Stimulated activated effector memory CD8-positive, alpha-beta T cell treated with anti-CD3 and anti-CD28 coated beads, Interleukin-12 subunit alpha, Interleukin-12 subunit beta, amount 100 ng/mL, for 72 hours (primary cell): Measurements from ENCODE around the gene DNASE1.

Source experiments
- ATAC-seq: fragments of 150-1000 bp; cut with Tn5 transposase; 2 replicates; pipeline ENCODE4 v1.10.0; 2021
- DNase-seq, 2 donors: peaks; one replicate each; pipeline ENCODE4 v3.0.0; 2021 to 2022; ENCODE audit warnings: low spot score in 2 of 2
- H3K27ac Mint-ChIP-seq: one replicate; pipeline ENCODE4 v1.8.0; 2022; ENCODE audit warnings: mild to moderate bottlenecking, mixed read lengths
- H3K36me3 Mint-ChIP-seq: one replicate; pipeline ENCODE4 v1.8.0; 2022; ENCODE audit warnings: mild to moderate bottlenecking, mixed read lengths
- H3K4me1 Mint-ChIP-seq: one replicate; pipeline ENCODE4 v1.8.0; 2022; ENCODE audit warnings: mixed read lengths
- H3K4me3 Mint-ChIP-seq: one replicate; pipeline ENCODE4 v1.8.0; 2022; ENCODE audit warnings: mild to moderate bottlenecking, mixed read lengths
- H3K9me3 Mint-ChIP-seq: one replicate; pipeline ENCODE4 v1.8.0; 2022; ENCODE audit warnings: mixed read lengths

DNASE1 gene

GRCh38 chr16:3670711-3671110, 16.2 kb downstream of the DNASE1 start:
- Mint-ChIP-seq H3K4me3 (no peak overlapping the region), H3K27ac (peak overlapping the region; percentile 45)

GRCh38 chr16:3671424-3671823, 16.9 kb downstream of the DNASE1 start:
- DNase-seq = no peak
- no peaks in the 10 kb centered on the region for H3K9me3 Mint-ChIP-seq
- H3K4me1 Mint-ChIP-seq = peaks cover 17% of the 10 kb centered on the region
- H3K27ac Mint-ChIP-seq = peak overlapping the region; percentile 45
- no peak overlapping the region for H3K4me3 Mint-ChIP-seq
- peaks cover 84% of the 10 kb centered on the region for H3K36me3 Mint-ChIP-seq
- peak; percentile 32 for ATAC-seq

More at GRCh38 chr16:3670711-3671110, 16.2 kb downstream of the DNASE1 start:
- H3K4me1 Mint-ChIP-seq = peaks cover 23% of the 10 kb centered on the region
- DNase-seq = no peak
- ATAC-seq = no peak
- H3K36me3 Mint-ChIP-seq = peaks cover 84% of the 10 kb centered on the region
- H3K9me3 Mint-ChIP-seq = no peaks in the 10 kb centered on the region

DNA sequence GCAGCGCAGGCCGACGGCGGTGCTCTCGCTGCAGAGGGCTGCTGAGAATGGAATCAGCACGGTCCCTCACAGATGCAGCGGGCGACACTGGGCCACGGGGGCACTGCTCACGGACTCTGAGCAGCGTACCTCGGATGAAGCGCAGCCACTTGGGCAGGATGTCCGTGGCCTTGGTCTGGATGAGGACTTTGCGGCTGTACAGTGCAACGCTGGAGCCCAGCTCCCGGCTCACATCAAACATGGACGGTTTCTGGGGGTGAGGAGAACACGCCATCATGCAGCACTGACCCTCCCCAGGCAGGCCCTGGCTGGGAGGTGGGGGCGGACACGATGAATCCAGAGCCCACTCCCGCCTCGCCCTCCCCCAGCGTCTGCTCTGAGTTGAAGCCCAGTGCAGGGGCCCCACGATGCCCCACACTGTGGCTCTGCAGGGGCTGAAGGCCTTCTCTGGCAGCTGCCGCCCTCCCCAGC, 18.1 kb downstream of the DNASE1 start:
- ATAC-seq (no peak), DNase-seq (no peak)
- H3K27ac Mint-ChIP-seq = no peak overlapping the region
- H3K4me3 Mint-ChIP-seq = no peak overlapping the region
- peaks cover 85% of the 10 kb centered on the region for H3K36me3 Mint-ChIP-seq
- no peaks in the 10 kb centered on the region for H3K9me3 Mint-ChIP-seq
- peaks cover 12% of the 10 kb centered on the region for H3K4me1 Mint-ChIP-seq

- DNase-seq = no peak
- Mint-ChIP-seq H3K36me3 (peaks cover 85% of the 10 kb centered on the region), H3K4me3 (no peak overlapping the region), H3K4me1 (peaks cover 12% of the 10 kb centered on the region), H3K9me3 (no peaks in the 10 kb centered on the region), H3K27ac (peak overlapping the region; percentile 84)
- no peak for ATAC-seq
Measured at GRCh38 chr16:3673201-3673600, 18.7 kb downstream of the DNASE1 start.

DNA sequence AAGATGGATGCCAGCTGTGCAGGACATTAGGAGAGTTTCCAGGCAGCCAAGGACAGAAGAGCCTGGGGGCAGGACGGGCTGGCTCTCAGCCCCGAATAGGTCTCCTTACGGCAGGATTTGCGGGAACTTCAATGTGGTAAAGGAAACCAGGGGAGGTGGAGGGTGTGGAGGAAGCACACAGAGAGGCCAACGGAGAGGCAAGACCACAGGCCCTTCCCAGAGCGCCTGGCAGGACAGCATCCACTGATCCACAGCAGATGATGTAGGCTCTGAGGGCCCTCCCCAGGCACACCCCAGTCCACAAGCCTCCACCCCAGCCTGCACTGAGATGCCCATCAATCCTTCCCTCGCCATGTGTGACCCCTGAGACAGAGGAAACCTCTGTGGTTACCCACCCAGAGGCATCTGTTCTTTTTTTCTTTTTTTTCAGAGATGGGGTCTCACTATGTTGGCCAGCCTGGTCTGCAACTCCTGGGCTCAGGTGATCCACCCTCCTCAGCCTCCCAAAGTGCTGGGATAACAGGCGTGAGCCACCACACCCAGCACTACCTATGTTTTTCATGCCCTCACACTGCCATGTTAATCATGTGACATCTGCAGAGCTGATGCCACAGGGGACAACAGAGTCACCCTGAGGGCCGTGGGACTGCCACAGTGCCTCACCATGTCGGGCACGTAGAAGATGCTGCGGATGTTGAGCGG, 19.3 kb downstream of the DNASE1 start:
- H3K4me1 Mint-ChIP-seq = peaks cover 12% of the 10 kb centered on the region
- no peak overlapping the region for H3K4me3 Mint-ChIP-seq
- H3K36me3 Mint-ChIP-seq = peaks cover 85% of the 10 kb centered on the region
- ATAC-seq = no peak
- peak overlapping the region; percentile 84 for H3K27ac Mint-ChIP-seq
- no peak for DNase-seq
- H3K9me3 Mint-ChIP-seq = no peaks in the 10 kb centered on the region

DNA sequence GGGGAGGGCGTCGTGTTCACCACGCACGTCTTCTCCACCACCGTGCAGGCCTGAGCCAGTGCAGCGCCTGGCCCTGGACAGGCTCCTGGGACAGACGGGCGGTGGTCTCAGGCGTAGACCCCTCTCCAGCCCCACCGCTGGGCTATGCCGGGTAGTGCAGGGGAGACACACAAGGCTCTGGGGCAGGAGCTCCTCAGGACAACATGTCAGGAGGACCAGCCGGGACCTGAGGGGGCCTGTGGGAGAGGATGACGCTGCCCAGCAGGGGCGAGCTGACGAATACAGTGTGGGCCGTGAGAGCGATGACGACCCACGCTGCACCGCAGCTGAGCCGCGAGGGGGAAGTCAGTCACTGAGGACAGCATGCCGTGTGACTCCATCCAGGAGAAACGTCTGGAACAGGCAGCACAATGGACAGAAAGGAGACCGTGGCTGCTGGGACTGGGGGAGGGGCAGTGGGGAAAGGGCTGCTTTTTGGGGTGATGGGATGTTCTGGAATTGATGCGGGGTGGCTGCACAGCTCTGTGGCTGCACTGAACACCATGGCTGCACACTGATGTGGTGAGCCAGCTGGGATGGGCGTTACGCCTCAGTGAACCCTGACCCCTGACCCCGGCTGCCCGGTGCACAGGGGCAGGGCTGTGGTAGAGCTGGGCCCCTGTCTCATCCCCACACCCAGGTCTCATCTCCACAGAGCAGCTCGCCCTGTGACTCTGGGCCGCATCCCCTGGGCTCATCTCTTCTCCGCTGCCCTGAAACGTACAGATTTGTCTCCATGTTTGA, 20.2 kb downstream of the DNASE1 start:
- H3K36me3 Mint-ChIP-seq = peaks cover 85% of the 10 kb centered on the region
- DNase-seq = no peak
- peak; percentile 25 for ATAC-seq
- H3K4me3 Mint-ChIP-seq = no peak overlapping the region
- peak overlapping the region; percentile 84 for H3K27ac Mint-ChIP-seq
- peaks cover 11% of the 10 kb centered on the region for H3K4me1 Mint-ChIP-seq
- H3K9me3 Mint-ChIP-seq = no peaks in the 10 kb centered on the region

- Mint-ChIP-seq H3K27ac (no peak overlapping the region), H3K9me3 (no peaks in the 10 kb centered on the region), H3K4me3 (no peak overlapping the region), H3K36me3 (peaks cover 87% of the 10 kb centered on the region), H3K4me1 (peaks cover 5% of the 10 kb centered on the region)
- no peak for ATAC-seq
- no peak for DNase-seq
Measured at GRCh38 chr16:3675601-3676130, 21.2 kb downstream of the DNASE1 start.

DNA sequence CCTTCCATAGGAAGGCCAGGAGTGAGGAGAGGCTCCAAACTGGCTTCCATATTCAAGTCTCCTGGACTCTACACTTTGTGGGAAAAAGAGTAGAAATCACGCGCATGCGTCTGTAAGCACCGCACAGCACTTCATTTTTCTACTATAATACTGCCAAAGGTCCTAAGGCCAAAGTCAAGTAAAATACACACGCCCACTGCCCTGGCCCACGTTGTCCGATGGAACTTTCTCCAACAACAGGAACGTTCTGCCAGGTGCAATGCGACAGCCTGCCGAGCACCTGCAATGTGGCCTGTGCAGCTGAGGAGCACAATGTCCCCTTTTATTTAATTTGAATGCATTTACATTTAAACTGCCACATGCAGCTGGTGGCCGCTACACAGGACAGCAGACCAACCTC, 23.5 kb downstream of the DNASE1 start:
- Mint-ChIP-seq H3K4me1 (no peaks in the 10 kb centered on the region), H3K9me3 (no peaks in the 10 kb centered on the region), H3K36me3 (peaks cover 91% of the 10 kb centered on the region), H3K4me3 (no peak overlapping the region), H3K27ac (no peak overlapping the region)
- ATAC-seq (no peak), DNase-seq (no peak)

DNA sequence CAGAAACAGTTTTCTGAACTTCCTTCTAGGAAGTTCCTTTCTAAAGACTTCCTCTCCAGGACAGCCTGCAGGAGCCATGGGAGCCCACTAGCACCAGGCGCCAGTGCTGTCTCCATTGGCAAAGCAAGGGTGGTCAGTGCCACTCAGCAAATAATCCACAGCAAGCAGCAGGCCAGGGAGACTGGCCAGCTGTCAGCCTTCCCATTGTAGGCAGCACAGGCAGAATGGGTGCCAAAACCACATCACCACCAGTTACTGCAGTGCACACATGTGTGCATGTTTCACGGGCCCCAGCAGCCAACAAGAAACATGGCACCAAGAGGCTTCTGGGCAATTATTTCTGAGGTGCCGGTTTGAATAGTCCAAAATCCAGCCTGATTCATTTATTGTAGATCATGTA, 26.7 kb downstream of the DNASE1 start:
- H3K27ac Mint-ChIP-seq = no peak overlapping the region
- ATAC-seq = no peak
- DNase-seq = no peak
- H3K4me3 Mint-ChIP-seq = no peak overlapping the region
- H3K36me3 Mint-ChIP-seq = peaks cover 98% of the 10 kb centered on the region
- H3K9me3 Mint-ChIP-seq = no peaks in the 10 kb centered on the region
- no peaks in the 10 kb centered on the region for H3K4me1 Mint-ChIP-seq

- no peak for DNase-seq
- no peak overlapping the region for H3K4me3 Mint-ChIP-seq
- H3K27ac Mint-ChIP-seq = no peak overlapping the region
- peaks cover 87% of the 10 kb centered on the region for H3K36me3 Mint-ChIP-seq
- H3K4me1 Mint-ChIP-seq = peaks cover 10% of the 10 kb centered on the region
- no peaks in the 10 kb centered on the region for H3K9me3 Mint-ChIP-seq
- no peak for ATAC-seq
Measured at GRCh38 chr16:3687021-3687420, 32.5 kb downstream of the DNASE1 start.

GRCh38 chr16:3687792-3688191, 33.3 kb downstream of the DNASE1 start:
- Mint-ChIP-seq H3K36me3 (peaks cover 80% of the 10 kb centered on the region), H3K27ac (peak overlapping the region; percentile 8), H3K4me1 (peaks cover 10% of the 10 kb centered on the region), H3K9me3 (no peaks in the 10 kb centered on the region), H3K4me3 (no peak overlapping the region)
- no peak for DNase-seq
- no peak for ATAC-seq

- ATAC-seq (no peak), DNase-seq (no peak)
- Mint-ChIP-seq H3K4me3 (no peak overlapping the region), H3K9me3 (no peaks in the 10 kb centered on the region), H3K4me1 (peaks cover 10% of the 10 kb centered on the region), H3K27ac (no peak overlapping the region), H3K36me3 (peaks cover 62% of the 10 kb centered on the region)
Measured at GRCh38 chr16:3689731-3690130, 35.2 kb downstream of the DNASE1 start.

DNA sequence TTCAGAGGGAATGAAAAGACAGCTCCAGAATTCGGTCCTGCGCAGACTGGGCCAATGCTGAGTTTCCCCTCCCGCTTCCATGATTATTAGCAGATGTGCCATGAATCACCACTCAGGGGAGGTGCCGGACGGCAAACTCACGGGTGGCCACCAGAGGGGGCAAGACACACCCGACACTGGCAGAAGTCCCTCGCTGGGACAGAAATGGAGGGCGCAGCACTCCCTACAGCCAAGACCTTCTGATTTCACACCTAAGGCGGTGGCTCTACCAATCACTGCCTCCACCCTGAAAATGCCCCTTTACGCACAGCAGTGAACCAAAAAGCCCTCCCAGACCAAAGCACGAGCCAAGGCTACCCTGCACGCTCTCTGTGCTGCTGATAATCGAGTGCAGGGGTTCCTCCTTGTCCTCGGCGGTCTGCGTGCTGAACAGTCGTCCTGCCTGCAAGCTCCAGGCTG, 36.0 kb downstream of the DNASE1 start:
- ATAC-seq (peak; percentile 98), DNase-seq (peak; percentile 72 to 89)
- Mint-ChIP-seq H3K36me3 (peaks cover 59% of the 10 kb centered on the region), H3K4me3 (peak overlapping the region; percentile 37), H3K4me1 (peaks cover 10% of the 10 kb centered on the region), H3K9me3 (no peaks in the 10 kb centered on the region), H3K27ac (peak overlapping the region; percentile 79)

DNA sequence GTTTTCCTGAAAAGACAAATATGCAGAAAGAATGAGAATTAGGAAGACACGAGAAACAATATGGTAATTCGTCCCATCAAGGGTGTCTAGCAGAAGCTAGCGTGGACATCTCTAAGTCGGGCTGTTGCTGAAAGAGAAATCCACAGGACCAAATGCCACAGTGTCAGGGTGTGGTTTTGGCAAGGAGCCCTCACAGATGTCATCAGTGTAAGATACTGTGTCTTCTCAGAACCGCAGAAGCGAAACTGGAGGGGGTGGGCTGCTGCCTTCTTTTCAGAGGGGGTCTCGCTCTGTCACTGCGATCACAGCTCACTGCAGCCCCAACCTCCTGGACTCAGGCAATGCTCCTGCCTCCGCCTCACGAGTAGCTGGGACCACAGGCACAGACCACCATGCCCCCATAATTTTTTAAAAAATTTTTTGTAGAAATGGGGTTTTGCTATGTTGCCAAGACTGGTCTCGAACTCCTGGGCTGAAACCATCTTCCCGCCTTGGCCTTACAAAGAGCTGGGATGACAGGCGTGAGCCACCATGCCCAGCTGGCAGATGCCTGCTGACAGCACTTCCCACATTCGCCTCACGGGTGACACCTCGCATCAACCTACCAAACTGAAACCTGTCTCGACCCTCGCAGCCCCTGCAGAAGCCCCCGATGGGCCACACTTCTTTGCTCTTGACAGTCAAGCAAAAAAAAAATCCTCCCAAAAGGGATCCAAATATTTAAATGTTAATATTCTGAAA, 36.7 kb downstream of the DNASE1 start:
- no peaks in the 10 kb centered on the region for H3K9me3 Mint-ChIP-seq
- peaks cover 53% of the 10 kb centered on the region for H3K36me3 Mint-ChIP-seq
- H3K4me3 Mint-ChIP-seq = peak overlapping the region; percentile 37
- DNase-seq (no peak), ATAC-seq (no peak)
- H3K4me1 Mint-ChIP-seq = peaks cover 10% of the 10 kb centered on the region
- H3K27ac Mint-ChIP-seq = peak overlapping the region; percentile 79

DNA sequence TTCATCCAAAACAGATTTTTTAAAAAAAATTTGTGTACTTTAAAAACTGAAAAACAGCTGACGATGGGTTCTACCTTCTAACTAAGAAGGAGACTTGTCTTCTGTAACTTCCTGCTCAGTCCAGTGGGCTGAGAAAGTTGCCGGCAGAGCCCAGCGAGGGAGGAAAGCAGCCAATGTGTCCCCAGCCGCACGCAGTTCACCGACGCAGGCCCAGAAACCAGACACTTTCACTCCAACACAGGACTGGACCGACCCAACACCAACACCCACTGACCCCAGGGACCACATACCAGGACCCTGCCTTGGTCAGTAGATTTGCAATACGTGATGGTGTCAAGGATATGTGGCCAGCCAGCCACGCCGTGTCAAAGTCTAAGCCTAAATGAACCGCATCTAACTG, 37.3 kb downstream of the DNASE1 start:
- Mint-ChIP-seq H3K4me1 (peaks cover 10% of the 10 kb centered on the region), H3K27ac (no peak overlapping the region), H3K4me3 (no peak overlapping the region), H3K9me3 (no peaks in the 10 kb centered on the region), H3K36me3 (peaks cover 46% of the 10 kb centered on the region)
- DNase-seq (no peak), ATAC-seq (no peak)
